Endometrial microvascular endothelial cells (primary cell): Measurements from ENCODE around the gene OIT3. TPM values are rescaled to one million over a fixed set of nuclear protein-coding genes. Genes with fewer than 3 reads are reported as not detected.
"Not testable (repeated sequence)": the region's sequence is repeated elsewhere in the genome, so short reads cannot be mapped to it uniquely, and the experiment has no call there.

Source experiments
- in situ Hi-C: cut with HindIII; loops from 2 replicates; pipeline ENCODE4 v1.10.0; 2017; ENCODE audit warnings: low sequenced_read_pairs, low pct_unique_long_range_greater_than_20kb; ENCODE audit errors: inconsistent ontology term
- total RNA-seq: library from RNA; depleted of rRNA; stranded (reverse); fragments of >200 nt; gene quantifications from one replicate; pipeline ENCODE4 v1.2.3, GENCODE V29; 2015; ENCODE audit errors: inconsistent ontology term

OIT3 gene
- total RNA-seq, 1 donor from 2014 or later, result not detected

- in situ Hi-C loops, result no loop called here
Measured at GRCh38 chr10:72895236-72895850, 1.8 kb downstream of the OIT3 start.

DNA sequence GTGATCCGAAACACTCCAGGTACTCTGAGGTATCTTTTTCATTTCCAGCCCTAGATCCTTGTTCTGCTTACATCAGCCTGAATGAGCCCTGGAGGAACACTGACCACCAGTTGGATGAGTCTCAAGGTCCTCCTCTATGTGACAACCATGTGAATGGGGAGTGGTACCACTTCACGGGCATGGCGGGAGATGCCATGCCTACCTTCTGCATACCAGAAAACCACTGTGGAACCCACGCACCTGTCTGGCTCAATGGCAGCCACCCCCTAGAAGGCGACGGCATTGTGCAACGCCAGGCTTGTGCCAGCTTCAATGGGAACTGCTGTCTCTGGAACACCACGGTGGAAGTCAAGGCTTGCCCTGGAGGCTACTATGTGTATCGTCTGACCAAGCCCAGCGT is 5.1 kb downstream of the OIT3 start:
- in situ Hi-C loops, result no loop called here

GRCh38 chr10:72899545-72899944 is 6.0 kb downstream of the OIT3 start:
- in situ Hi-C loops, result no loop called here

- in situ Hi-C loops, result not testable (repeated sequence)
Measured at GRCh38 chr10:72903941-72904446, 10.5 kb downstream of the OIT3 start.

DNA sequence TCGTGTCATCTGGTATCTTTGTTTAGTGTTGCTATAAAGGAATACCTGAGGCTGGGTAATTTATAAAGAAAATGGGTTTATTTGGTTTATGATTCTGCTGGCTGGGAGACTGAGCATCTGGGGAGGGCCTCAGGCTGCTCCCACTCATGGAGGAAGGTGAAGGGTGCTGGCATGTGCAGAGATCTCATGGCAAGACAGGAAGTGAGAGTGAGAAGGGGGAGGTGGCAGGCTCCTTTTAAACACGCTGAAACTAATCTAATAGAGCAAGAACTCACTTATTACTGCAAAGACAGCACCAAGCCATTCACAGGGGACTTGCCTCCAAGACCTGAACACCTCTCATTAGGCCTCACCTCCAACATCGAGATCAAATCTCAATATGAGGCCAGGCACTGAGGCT is 11.3 kb downstream of the OIT3 start:
- in situ Hi-C loops, result no loop called here

- in situ Hi-C loops, result no loop called here
Measured at GRCh38 chr10:72906446-72906845, 12.9 kb downstream of the OIT3 start.

DNA sequence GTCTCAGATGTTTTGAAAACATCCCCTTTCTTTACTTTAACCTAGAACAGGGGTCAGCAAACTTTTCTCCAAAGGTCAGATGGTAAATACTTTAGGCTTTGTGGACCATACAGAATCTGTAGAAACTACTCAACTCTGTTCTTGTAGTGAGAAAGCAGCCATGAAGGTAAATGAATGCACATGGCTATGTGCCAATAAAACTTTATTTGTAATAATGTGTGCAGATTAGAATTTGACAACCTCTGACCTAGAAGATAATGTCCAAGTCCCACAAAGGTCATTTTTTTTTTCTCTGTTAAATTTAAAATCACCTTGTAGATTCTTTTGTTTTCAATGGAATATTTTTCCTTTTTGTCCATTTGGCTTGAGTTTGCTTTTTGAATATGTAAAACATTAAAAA is 17.2 kb downstream of the OIT3 start:
- in situ Hi-C loops, result no loop called here

- in situ Hi-C loops, result no loop called here
Measured at GRCh38 chr10:72911758-72912157, 18.2 kb downstream of the OIT3 start.

DNA sequence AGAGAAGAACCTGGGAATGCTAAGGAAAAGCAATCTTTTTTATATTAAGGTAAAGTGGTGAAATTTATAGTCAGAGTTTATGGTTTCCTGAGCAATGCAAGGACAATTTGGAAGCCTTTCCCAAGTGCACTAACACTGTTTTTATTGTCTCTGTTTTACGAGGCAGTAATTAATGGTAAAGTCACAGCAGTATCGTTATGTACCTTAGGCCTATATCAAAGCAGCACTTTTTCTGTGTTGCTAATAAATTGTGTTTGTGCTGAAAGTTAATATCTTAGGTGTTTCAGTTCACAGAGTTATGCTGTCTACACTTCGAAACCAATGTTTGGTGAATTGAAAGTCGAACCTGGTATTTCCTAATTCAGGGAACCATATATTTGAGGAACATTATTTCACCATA is 19.2 kb downstream of the OIT3 start:
- in situ Hi-C loops, result no loop called here

GRCh38 chr10:72913287-72913686 is 19.7 kb downstream of the OIT3 start:
- in situ Hi-C loops, result no loop called here

DNA sequence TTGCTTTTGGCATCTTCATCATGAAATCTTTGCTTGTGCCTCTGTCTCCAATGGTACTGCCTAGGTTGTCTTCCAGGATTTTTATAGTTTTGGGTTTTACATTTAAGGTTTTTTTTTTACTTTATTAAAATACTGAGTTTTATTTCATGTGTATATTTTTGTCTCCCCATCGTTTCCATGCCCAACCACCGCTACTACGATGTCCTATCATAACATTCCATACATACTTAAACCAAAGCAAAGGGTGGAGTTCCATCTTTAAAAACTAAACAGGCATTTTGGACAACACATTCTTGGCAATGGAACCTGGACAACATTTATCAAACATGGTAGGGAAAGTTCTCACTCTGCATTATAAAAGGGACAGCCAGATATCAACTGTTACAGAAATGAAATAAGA is 23.7 kb downstream of the OIT3 start:
- in situ Hi-C loops, result not testable (repeated sequence)

DNA sequence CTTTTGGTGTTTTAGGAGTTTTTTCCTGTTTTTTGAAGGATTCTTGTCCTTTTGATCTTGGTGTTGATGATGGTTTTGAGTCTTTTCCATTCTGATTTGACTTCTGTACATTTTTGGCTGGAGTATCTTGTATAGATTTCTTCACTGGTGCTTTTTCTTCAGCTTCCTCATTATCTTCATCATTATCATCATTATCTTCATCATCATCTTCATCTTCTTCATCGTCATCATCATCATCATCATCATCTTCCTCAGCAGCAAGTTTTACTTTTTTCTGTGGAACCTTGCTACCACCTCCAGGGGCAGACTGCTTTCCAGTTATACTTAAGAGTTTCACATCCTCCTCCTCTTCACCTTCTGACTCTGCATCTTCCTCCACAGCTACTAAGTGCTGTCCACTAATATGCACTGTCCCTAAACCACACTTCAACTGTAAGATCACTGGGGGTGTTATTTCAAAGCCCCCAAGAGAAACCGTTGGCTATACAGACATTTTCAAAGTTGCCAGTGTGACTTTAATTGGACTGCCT is 24.3 kb downstream of the OIT3 start:
- in situ Hi-C loops, result not testable (repeated sequence)

DNA sequence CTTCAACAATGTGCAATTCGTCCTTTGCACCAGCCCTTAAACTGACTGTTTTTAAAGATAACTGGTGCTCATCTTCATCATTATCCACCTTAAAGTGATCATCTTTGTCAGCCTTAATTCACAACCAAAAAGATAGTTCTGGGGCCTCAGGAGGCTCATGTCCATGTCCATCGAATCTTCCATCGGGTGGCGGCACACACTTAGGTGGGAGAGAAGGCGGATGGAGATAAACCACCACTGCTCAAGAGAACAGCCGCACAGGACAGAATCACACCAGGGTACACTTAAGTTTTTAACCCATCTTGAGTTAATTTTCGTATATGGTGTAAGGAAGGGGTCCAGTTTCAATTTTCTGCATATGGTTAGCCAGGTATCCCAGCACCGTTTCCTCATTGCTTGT is 24.8 kb downstream of the OIT3 start:
- in situ Hi-C loops, result no loop called here

GRCh38 chr10:72921147-72921683 is 27.7 kb downstream of the OIT3 start:
- in situ Hi-C loops, result not testable (repeated sequence)

GRCh38 chr10:72924351-72924750 is 30.8 kb downstream of the OIT3 start:
- in situ Hi-C loops, result no loop called here

- in situ Hi-C loops, result no loop called here
Measured at GRCh38 chr10:72925951-72926465, 32.5 kb downstream of the OIT3 start.

DNA sequence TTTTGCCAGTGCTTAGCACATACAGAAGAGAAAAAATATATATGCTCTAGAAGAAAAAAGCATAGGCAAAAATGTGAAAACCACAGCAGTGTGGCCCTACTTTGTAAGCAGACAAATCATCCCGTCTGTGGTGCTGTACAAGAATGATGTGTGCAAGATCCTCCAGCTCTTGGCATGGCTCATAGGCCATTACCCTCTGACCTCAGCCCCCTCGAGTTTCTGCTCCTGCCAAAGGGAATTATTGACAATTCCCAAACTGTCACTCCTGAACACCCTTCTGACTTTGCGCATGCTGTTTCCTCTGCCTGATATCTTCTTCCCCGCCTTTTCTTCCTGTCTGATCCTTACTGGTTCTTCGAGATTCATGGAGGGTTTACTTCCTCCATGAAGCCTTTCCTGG is 33.9 kb downstream of the OIT3 start:
- in situ Hi-C loops, result no loop called here

DNA sequence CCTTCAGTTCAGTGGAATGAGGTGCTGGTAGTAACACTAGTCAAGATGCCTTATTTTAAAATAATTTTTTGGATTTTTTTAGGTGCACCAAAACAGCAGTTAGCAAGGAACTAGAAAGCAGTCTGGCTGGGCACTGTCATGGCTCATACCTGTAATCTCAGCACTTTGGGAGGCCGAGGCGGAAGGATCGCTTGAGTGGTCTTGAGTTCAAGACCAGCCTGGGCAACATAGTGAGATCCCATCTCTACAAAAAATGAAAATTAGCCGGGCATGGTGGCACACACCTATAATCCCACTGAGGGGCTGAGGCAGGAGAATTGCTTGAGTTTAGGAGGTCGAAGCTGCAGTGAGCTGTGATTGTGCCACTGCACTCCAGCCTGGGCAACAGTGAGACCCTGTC is 35.3 kb downstream of the OIT3 start:
- in situ Hi-C loops, result no loop called here

DNA sequence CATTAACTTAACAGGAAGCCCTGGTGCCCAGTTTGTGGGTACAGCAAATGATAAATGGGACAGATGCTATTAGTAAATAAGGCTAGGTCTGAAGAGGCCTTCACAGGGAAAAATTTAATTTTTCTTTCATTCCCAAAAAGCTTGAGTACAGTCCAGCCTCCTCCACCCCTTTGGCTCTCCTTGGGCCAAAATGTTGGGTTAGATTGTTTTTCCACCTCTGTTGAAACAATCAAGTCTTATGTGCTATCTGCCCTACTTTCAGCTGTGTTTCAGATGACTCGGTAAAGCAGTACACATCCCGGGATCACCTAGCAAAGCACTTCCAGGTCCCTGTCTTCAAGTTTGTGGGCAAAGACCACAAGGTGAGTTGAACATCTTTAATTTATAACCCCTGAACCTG is 36.7 kb downstream of the OIT3 start:
- in situ Hi-C loops, result no loop called here

GRCh38 chr10:72932259-72933015 is 38.9 kb downstream of the OIT3 start:
- in situ Hi-C loops, result no loop called here
